ENCODE data around the gene CDH4.
"Not testable (repeated sequence)": the region's sequence is repeated elsewhere in the genome, so short reads cannot be mapped to it uniquely, and the experiment has no call there.

CDH4 gene

DNA sequence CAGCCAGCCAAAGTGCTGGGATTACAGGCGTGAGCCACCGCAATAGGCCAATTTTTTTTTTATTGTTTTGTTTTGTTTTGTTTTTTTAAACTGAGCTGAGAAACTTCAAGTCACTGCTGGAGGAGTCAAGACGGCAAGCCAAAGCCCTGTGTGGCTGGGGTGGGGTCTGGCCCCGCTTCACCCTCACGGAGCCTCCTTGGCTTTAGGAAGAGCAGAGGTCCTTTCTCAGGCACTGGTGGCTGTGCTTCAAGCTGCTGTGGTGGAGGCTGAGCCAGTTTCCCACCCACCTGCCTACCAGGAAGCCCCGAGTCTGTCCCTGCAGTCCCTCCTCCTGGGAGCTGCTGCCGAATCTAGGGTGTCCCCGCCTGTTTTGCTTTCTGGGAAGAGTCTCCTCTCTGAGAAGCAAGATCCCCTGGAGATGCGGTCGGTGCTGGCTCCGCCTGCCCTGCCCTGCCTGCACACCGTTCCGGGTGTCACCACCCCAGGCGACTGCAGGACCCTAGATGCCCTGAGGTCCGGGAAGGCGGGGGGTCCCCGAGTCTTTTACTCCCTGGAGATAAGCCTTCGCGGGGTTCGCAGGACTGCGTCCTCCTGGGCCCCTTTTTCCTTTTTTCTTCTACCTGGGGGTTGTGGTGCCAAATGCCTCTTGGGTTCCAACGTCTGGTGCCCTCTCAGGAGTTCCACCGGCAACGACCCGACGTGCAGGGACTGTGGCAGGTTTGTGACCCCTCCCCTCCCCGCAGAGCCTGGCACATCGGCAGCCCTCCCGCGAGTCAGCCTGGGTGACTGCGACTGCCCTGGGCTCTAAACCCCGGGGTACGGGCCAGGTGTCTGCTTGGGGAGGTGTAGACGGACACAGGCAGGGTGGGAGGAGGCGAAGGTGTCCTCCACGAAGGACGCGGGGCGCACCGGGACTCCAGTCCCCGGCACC is 712.9 kb downstream of the CDH4 start:
- DNase-seq: no peak

DNA sequence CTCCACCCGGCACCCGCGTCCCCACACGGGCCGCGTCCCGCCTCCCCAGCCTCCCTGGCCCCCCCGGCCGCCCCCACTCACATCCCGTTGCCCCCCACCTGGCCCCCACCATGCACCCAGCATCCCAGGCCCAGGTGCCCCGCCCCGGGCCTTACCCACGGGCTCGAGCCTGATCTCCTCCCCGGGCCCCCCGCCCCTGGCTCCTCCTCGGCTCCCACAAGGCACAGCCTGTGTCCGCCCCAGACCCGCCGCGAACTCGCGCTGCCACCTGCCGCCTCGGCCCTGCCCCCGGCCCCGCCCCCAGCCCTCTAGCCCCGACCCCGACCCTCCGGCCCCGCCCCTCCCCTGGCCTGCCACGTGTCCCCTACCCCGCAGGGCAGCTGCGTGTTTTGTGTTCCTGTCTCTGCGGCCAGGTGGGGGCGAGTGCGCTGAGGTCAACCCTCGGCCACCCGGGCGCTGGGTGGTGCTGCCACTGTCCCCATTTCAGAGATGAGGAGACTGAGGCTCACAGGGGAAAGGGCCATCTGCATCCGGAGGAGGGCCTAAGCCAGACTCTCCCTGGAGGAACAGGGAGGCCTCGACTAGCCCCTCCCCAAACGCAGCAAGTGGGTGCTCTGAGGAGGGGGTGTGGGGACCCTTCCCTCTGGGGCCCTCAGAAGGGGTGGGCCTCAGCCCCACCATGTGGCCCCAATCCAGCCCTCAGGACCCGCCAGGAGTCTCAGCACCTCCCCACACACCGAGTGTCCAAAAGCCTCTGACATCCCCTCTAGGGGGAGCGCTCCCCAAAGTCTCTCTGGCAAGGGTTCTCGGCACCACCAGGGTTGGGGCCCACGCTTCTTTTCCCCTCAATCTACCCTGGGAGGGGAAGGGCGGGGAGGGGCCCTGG is 713.8 kb downstream of the CDH4 start:
- no peak for DNase-seq

DNA sequence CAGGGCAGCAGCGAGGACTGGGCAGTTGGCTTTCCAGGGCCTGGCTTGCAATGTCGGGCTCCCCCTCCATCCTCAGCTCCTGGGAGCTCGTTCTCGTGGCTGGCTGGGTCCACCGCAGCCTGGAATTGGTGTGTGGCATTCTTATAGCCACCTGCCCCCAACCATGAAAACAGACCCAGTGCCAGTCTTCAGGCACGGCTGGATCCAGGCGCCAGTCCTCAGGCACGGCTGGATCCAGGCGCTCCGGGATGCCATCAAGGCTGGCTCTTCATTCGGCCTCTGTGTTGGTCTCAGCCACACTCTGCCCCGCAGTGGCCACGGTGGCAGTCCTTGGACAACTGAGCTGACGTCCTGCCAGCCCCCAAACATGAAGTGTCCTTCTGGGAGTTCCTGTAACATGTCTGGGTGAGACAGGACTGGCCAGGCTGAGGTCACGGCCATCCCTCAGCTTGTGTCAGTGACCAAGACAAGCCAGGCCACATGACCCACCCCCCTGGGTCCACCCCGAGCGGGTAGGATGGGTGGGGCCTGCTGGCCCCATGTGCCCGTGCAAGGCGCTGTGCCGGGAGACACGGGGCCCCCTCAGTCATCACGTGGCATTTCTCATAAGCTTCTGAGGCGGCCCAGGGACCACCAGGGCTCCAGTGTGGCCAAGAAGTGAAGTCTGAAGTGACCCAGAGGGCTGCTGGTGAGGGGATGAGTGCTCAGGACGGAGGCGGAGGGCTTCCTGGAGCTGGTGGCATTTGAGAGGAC is 714.6 kb downstream of the CDH4 start:
- no peak for DNase-seq

- no peak for DNase-seq
Observed at GRCh38 chr20:61967300-61967699, 715.2 kb downstream of the CDH4 start.

- DNase-seq: no peak
Observed at GRCh38 chr20:61968036-61968810, 716.2 kb downstream of the CDH4 start.

GRCh38 chr20:61968932-61969331 is 716.9 kb downstream of the CDH4 start:
- no peak for DNase-seq

GRCh38 chr20:61969806-61970205 is 717.7 kb downstream of the CDH4 start:
- DNase-seq: no peak

- DNase-seq: no peak
Observed at GRCh38 chr20:61970357-61970756, 718.3 kb downstream of the CDH4 start.

DNA sequence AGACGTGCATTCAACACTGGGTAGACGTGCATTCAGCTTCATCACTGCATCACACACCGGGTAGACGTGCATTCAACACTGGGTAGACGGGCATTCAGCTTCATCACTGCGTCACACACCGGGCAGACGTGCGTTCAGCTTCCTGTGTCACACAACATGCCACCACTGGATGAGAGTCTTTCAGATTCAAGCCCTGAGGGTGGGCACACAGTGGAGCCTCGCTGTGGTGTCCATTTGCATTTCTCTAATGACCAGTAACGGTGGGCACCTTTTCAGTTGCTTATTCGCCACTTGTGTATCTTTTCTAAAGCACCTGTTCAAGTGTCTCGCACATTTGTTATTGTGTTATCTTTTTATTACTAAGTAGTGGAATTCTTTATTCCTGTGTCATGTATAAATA is 719.5 kb downstream of the CDH4 start:
- not testable (repeated sequence) for DNase-seq

- no peak for DNase-seq
Observed at GRCh38 chr20:61972636-61973508, 720.8 kb downstream of the CDH4 start.

DNA sequence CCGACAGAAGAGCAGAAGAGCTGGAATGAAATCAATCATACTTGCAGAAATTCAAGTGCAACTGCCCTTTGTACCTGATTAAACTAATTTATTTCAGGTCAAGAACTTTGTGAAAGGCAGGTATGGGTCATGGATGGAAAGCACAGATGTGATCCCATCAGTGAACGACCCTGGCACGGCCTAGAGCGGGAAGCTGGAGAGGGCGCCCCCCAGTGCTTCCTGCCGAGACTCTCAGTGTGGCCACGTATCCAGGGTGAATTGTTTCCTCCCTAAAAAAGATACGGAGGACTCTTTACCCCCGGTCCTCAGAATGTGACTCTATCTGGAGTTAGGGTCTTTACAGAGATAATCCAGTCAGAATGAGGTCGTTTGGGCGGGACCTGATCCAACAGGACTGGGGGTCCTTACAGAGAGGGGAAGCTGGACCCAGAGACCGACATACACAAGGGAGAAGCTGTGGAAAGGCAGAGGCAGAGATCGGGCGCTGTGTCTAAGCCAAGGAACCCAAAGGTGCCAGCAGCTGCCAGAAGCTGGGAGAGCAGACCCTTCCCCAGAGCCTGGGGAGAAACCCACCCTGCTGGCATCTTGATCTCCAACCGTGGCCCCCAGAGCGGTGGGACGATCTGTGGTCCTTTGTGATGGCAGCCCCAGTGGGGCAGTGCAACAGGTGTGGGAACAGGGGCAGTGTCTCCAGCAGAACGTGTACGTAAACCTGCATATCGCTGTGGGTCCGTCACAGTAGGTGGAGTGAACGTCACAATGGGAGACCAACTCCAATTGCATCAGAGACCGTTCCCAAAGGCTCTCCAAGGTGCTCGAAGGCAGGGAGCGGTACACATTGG is 721.7 kb downstream of the CDH4 start:
- DNase-seq: no peak

- DNase-seq: no peak
Observed at GRCh38 chr20:61974357-61974665, 722.2 kb downstream of the CDH4 start.

DNA sequence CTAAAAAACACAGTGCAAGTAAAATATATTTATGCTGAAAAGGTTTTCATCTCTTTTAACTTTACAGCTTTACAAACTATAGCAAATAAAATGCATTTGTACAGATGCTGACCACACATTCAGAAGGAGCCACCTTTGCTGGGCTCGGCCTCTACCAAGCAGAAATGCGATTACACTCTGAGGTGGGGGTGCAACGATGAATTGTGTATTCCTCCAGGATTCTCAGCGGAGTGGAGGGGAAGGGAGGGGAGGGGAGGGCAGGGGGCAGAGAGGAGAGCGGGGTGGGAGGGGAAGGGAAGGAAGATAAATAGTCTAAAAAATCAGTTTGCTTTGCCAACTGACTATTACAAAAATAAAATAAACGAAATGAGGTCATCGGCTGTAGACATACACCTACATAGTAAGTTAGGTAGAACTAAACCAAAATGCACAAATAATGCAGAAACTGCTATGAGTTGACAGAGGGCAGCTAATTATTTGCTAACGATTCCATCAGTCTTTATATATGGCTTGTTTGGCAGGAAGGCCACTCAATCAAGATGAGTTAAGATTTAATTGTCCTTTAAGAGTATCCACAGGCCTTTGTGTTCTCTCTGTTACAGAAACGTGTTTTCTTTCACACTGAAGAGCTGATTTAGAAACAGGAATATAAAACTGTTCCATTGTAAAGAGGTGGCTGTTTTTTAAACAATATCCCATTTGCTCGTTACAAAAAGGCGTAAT is 723.5 kb downstream of the CDH4 start:
- DNase-seq: no peak

DNA sequence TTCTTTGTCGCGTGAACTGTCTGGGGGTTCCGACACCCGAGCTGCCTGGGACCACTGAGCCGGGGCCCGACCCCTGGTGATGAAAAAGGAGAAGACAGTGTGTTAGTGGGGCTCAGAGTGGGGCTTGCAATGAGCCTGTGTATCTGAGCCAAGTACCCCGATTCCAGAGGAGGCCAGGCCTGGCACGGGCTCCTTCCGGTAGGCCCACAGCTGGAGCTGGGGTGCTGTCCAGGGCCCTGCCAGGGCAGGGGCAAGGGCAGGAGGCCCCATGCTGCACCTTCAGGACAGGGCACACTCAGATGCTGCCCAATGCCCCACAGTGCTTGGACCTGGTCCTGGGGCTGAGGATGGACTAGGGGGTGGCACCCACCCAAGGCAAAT is 724.2 kb downstream of the CDH4 start:
- DNase-seq: no peak

DNA sequence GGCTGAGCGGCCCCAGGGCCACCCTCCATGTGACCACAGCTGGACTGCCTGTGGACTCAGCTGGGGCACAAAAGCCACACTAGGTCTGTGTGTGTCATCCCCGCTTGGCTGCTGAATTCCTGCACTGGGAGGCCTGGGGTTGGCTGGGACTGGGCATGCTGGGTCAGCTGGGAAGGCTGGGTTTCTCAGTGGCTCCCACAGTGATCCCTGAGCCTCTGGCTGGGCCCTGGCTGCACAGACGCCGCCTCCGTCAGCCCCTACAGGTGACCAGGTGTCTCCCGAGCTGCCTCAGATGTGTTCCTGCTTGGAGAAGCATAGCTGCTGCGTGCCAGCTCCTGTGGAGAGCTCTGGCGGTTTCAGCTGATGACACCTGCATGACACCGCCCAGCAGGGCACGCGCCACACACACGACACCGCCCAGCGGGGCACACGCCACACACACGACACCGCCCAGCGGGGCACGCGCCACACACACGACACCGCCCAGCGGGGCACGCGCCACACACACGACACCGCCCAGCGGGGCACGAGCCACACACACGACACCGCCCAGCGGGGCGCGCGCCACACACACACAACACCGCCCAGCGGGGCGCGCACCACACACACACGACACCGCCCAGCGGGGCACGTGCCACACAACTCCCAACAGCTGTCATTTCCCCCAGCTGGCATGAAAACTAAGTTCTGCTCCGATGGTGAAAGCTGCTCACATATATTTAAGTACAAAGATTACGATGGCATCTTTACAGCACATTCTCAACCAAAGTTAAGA is 724.8 kb downstream of the CDH4 start:
- no peak for DNase-seq

DNA sequence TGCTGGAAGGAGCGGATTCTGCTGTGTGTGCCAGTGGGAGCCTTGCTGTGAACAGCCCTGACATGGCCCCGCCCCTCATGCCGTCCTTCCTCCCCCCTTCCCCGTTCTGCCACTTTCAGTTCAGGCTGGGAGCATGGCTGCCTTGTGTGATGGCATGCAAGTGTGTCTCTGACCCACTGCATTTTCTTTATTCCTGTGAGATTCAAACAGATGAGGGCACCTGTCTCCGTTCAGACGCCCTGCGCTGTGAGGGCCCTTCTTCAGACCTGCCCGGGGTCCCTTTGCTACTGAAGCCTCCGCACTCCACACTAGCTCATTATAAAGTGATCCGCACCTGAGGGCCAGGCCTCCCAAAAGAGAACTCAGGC is 725.3 kb downstream of the CDH4 start:
- no peak for DNase-seq

DNA sequence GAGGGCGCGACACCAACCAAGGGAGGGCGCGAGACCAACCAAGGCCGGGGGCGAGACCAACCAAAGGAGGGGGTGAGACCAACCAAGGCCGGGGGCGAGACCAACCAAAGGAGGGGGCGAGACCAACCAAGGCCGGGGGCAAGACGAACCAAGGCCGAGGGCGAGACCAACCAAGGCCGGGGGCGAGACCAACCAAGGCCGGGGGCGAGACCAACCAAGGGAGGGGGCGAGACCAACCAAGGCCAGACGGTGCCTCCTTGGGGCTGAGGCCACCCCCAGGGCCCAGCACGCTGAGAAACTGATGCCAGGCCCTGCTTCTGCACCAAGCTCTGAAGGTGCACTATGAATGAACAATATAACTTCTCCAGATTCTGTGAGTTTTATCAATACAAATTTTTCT is 726.4 kb downstream of the CDH4 start:
- no peak for DNase-seq

DNA sequence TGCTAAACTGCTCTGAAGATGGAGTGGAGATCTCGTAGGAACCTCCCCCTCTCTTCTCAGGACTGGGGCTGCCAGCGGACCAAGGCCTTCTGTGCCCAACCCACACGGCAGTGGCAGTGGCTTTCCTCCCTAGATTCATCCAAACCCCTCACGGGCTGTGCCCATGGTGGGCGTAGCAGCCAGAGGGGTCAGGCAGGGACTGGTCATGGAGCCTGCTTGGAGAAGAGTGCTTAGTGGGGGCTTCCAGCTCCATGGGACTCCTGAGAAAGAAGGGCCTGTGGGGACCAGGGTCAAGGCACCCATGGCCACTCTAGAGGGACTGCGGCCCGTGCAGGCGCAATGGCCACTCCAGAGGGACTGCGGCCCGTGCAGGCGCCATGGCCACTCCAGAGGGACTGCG is 727.0 kb downstream of the CDH4 start:
- no peak for DNase-seq
